Pancreas (tissue), 10 donors: ENCODE measurements around the gene SLC35E1. TPM values are rescaled to one million over a fixed set of nuclear protein-coding genes. Genes with fewer than 3 reads are reported as not detected.
A peak's percentile ranks its signal among the peaks of the same experiment; 100 is the strongest.

ENCODE experiments used
- ATAC-seq, 4 donors: fragments of 200-7000 bp; cut with Tn5 transposase; one replicate each; pipeline versions ENCODE4 v1.8.0 to v1.9.1; 2020; ENCODE audit warnings: mild to moderate bottlenecking in 4 of 4, moderate library complexity in 4 of 4
- DNase-seq, 6 donors: peaks; one replicate each; pipeline ENCODE4 v3.0.0-alpha.2; 2020
- FAIRE-seq: peaks from 2 replicates; lab custom pipeline; 2012; peaks lifted over from hg19 to GRCh38; lab: Jason Lieb, UNC
- H3K27ac ChIP-seq, 4 donors: fragments of 200-600 bp; sonication (generic); 1 replicate in 3 of 4; 2 replicates in 1 of 4; pipeline versions ENCODE4 v1.5.0 to v1.8.0; 2020
- H3K27me3 ChIP-seq, 4 donors: fragments of 200-600 bp; one replicate each; pipeline ENCODE4 v1.8.0; 2021
- H3K36me3 ChIP-seq, 3 donors: fragments of 200-600 bp; sonication (generic) in 1 of 3; one replicate each; pipeline versions ENCODE4 v1.5.0 to v1.8.0; 2020 to 2021
- H3K4me1 ChIP-seq, 3 donors: fragments of 200-600 bp; one replicate each; pipeline ENCODE4 v1.8.0; 2021
- H3K4me3 ChIP-seq, 4 donors: fragments of 200-600 bp; sonication (generic) in 2 of 4; one replicate each; pipeline versions ENCODE4 v1.5.0 to v1.8.0; 2020 to 2021
- H3K9me3 ChIP-seq, 4 donors: fragments of 200-600 bp; one replicate each; pipeline ENCODE4 v1.8.0; 2021
- WGBS, 2 donors: extraction: QIAGEN DNeasy Blood & Tissue Kit; methylation state at CpG; one replicate each; pipeline ENCODE4 v1.1.7; 2013; 5-methylcytosine and 5-hydroxymethylcytosine counted together
- intact Hi-C, 3 donors: fragments of 100-400 bp; cut with DNase I; formaldehyde crosslinking; loops; one replicate each; pipeline versions ENCODE4 v1.11.1 to v1.14.2; 2022
- polyA plus RNA-seq, 2 donors: library from polyadenylated mRNA; stranded (reverse); fragments of 200-250 nt; gene quantifications; one replicate each; pipeline ENCODE4 v1.2.3, GENCODE V29; 2013
- total RNA-seq, 6 donors: library from RNA; stranded (reverse); fragmentation: NEBNext Ultra II Directional in 4 of 6; extraction: Animal tissue kit (Norgen Biotek cat#: 25700) in 4 of 6; gene quantifications; one replicate each; pipeline versions ENCODE4 v1.2.1 to v1.2.4, GENCODE V29; 2021 to 2023
- TF ChIP-seq, protein P1 (sequence below), 4 donors: fragments of 200-600 bp; sonication (generic) in 3 of 4; IDR thresholded peaks; one replicate each; pipeline versions ENCODE4 v1.5.0 to v1.8.0; 2021; ENCODE audit warnings: antibody characterized with exemption in 4 of 4
- donor health status: healthy with polysubstance abuse.
- donor health status: DM: no; HTN: no; CAD: no; lungs with moderate emphysema.
- donor health status: DM: no; HTN: no; CAD: no.
- donor health status: control.
- donor health status: control.
- donor health status: Bipolar disorder and iron deficiency.
- donor health status: DM: yes; HTN: yes; CAD: no.
- donor health status: DM: no; HTN: no; CAD: no.
- donor health status: DM: no; HTN: no; CAD: no.
- donor health status: DM: yes; HTN: yes; CAD: no.

The SLC35E1 gene
- total and polyA plus RNA-seq, 8 donors: 22.9 to 42.1 (median 34.0) TPM

- TF ChIP-seq, protein P1, sequence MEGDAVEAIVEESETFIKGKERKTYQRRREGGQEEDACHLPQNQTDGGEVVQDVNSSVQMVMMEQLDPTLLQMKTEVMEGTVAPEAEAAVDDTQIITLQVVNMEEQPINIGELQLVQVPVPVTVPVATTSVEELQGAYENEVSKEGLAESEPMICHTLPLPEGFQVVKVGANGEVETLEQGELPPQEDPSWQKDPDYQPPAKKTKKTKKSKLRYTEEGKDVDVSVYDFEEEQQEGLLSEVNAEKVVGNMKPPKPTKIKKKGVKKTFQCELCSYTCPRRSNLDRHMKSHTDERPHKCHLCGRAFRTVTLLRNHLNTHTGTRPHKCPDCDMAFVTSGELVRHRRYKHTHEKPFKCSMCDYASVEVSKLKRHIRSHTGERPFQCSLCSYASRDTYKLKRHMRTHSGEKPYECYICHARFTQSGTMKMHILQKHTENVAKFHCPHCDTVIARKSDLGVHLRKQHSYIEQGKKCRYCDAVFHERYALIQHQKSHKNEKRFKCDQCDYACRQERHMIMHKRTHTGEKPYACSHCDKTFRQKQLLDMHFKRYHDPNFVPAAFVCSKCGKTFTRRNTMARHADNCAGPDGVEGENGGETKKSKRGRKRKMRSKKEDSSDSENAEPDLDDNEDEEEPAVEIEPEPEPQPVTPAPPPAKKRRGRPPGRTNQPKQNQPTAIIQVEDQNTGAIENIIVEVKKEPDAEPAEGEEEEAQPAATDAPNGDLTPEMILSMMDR (IDR thresholded peaks at IDR 0.05): no peak
- WGBS, 2 donors: 31 to 33% methylated on average over 7 of the region's 7 CpGs
- intact Hi-C loops: no loop called here
- no peak for FAIRE-seq
- Histone ChIP-seq H3K27ac (no peak overlapping the region), H3K4me1 (peaks cover 0 to 17% (median 6%) of the 10 kb centered on the region in 3 donors), H3K4me3 (no peak overlapping the region), H3K27me3 (no peaks in the 10 kb centered on the region), H3K36me3 (no peaks in the 10 kb centered on the region), H3K9me3 (no peaks in the 10 kb centered on the region)
- ATAC-seq: peak; percentile 11 to 58 (median 44)
- DNase-seq: peak in 2 of 6 donors; percentile 51 to 56
Observed at GRCh38 chr19:16619457-16619856, 47.2 kb upstream of the SLC35E1 start.

DNA sequence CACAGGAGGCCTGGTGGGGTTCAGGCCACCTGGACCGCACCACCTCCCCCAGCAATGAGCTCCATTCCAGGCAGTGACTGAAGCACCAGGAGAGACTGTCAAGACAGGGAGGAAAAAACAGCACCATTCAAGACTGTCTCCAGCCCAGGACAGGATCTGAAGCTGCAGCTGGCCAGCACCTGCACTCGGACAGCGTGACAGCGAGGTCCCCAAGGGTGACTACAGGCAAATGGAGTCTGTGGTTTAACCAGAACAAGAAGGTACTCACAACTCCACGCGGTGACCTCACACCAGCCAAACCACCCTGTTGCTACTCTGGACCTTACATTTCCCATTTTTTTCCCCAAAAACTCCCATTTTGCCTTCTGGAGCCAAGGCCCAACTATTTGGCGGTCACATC lies 46.0 kb upstream of the SLC35E1 start:
- Histone ChIP-seq H3K27ac (no peak overlapping the region), H3K4me3 (no peak overlapping the region), H3K9me3 (no peaks in the 10 kb centered on the region), H3K27me3 (no peaks in the 10 kb centered on the region), H3K36me3 (no peaks in the 10 kb centered on the region), H3K4me1 (peaks cover 0 to 13% (median 4%) of the 10 kb centered on the region in 3 donors)
- TF ChIP-seq, protein P1 (IDR thresholded peaks at IDR 0.05): no peak
- intact Hi-C loops: no loop called here
- ATAC-seq (no peak), FAIRE-seq (no peak), DNase-seq (peak in 1 of 6 donors; percentile 20)
- 93 to 99% methylated on average over 7 of the region's 7 CpGs for WGBS, 2 donors

- no peak overlapping the region for H3K27ac ChIP-seq
- DNase-seq (no peak), ATAC-seq (no peak), FAIRE-seq (no peak)
- H3K4me3 ChIP-seq: no peak overlapping the region
- no peaks in the 10 kb centered on the region for H3K27me3 ChIP-seq
- H3K36me3 ChIP-seq: no peaks in the 10 kb centered on the region
- H3K9me3 ChIP-seq: no peaks in the 10 kb centered on the region
- peaks cover 0 to 18% (median 13%) of the 10 kb centered on the region in 3 donors for H3K4me1 ChIP-seq
- intact Hi-C loops: no loop called here
- 38 to 50% methylated on average over 1 of the region's 1 CpG for WGBS, 2 donors
- TF ChIP-seq, protein P1 (IDR thresholded peaks at IDR 0.05): no peak
Observed at GRCh38 chr19:16615808-16616207, 43.6 kb upstream of the SLC35E1 start.

DNA sequence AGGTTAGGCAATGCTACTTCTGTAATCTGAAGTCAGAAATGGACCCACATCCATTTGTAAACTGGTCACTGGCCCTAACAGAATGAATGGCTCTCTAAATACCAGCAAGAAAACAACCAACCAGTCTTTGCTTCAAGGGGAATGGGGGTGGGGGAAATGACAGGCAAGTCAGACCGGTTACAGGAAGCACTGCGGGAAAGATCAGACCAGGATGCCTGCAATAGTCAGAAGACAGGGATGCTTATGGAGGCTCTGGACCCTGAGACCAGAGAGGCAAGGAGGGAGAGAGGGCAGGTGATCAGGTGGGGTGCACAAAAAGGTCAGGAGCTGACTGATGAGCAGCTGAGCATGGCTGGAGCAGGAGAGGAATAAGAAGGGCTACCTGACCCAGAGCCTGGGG lies 42.7 kb upstream of the SLC35E1 start:
- TF ChIP-seq, protein P1 (IDR thresholded peaks at IDR 0.05): no peak
- H3K27ac ChIP-seq: no peak overlapping the region
- WGBS, 2 donors: 30 to 38% methylated on average over 2 of the region's 2 CpGs
- peaks cover 0 to 15% (median 7%) of the 10 kb centered on the region in 3 donors for H3K4me1 ChIP-seq
- no peaks in the 10 kb centered on the region for H3K36me3 ChIP-seq
- ATAC-seq (no peak), DNase-seq (no peak), FAIRE-seq (no peak)
- no peak overlapping the region for H3K4me3 ChIP-seq
- no peaks in the 10 kb centered on the region for H3K9me3 ChIP-seq
- no peaks in the 10 kb centered on the region for H3K27me3 ChIP-seq
- intact Hi-C loops: no loop called here

- H3K27me3 ChIP-seq: no peaks in the 10 kb centered on the region
- WGBS, 2 donors: 82 to 86% methylated on average over 2 of the region's 2 CpGs
Observed at GRCh38 chr19:16613841-16614240, 41.6 kb upstream of the SLC35E1 start.

More at GRCh38 chr19:16613841-16614240, 41.6 kb upstream of the SLC35E1 start:
- FAIRE-seq (no peak), DNase-seq (no peak), ATAC-seq (no peak)
- peaks cover 0 to 15% (median 2%) of the 10 kb centered on the region in 3 donors for H3K4me1 ChIP-seq
- intact Hi-C loops: no loop called here
- H3K27ac ChIP-seq: no peak overlapping the region
- TF ChIP-seq, protein P1 (IDR thresholded peaks at IDR 0.05): no peak
- H3K36me3 ChIP-seq: no peaks in the 10 kb centered on the region
- no peak overlapping the region for H3K4me3 ChIP-seq
- no peaks in the 10 kb centered on the region for H3K9me3 ChIP-seq
